ENCODE data around the gene SPAG16.

- TF ChIP-seq POLR2AphosphoS5 (IDR thresholded peaks at IDR 0.05; ENCODE audit: low read depth, low read length) (no peak), POLR2A (IDR thresholded peaks at IDR 0.05; ENCODE audit: low read depth, low read length) (no peak)
These were observed 792.3 kb downstream of the SPAG16 start for GRCh38 chr2:214076527-214076926.
